Choroid plexus epithelial cell (primary cell): ENCODE data around the gene NCOA3.

Source experiments
- DNase-seq: peaks from one replicate; pipeline ENCODE4 v3.0.0-alpha.2; 2010; ENCODE audit warnings: low read depth
- H3K4me3 ChIP-seq: 2 replicates; pipeline ENCODE4 v1.5.1; 2011; ENCODE audit warnings: low read depth, mild to moderate bottlenecking, control low read depth, low read length, moderate library complexity
- TF ChIP-seq, protein P1 (sequence below): conservative IDR thresholded peaks from 2 replicates; pipeline ENCODE4 v1.5.1; 2011; ENCODE audit warnings: low read depth, mild to moderate bottlenecking, control low read depth, inconsistent platforms, low read length, moderate library complexity

The NCOA3 gene

DNA sequence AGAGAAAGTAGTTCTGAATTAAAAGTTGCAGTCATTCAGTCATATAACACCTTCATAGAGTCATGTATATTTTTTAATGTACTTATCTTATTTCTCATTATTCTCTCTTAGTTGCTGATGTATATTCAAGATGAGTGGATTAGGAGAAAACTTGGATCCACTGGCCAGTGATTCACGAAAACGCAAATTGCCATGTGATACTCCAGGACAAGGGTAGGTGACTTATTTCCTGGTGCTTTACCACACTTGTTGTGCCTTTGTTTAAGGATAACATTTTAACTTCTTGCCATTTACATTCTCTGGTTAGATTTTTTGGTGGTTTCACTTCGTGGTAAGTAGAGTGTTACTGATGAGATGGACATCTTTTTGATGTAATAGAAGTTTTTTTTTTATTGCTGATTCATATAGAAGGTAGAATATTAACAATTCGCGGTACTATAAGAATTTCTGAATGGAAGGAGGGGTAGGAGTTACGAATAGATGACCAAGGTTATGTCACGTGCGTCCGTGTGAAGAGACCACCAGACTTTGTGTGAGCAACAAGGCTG lies 120.5 kb downstream of the NCOA3 start:
- no peak overlapping the region for H3K4me3 ChIP-seq
- no peak for DNase-seq
- TF ChIP-seq, protein P1, sequence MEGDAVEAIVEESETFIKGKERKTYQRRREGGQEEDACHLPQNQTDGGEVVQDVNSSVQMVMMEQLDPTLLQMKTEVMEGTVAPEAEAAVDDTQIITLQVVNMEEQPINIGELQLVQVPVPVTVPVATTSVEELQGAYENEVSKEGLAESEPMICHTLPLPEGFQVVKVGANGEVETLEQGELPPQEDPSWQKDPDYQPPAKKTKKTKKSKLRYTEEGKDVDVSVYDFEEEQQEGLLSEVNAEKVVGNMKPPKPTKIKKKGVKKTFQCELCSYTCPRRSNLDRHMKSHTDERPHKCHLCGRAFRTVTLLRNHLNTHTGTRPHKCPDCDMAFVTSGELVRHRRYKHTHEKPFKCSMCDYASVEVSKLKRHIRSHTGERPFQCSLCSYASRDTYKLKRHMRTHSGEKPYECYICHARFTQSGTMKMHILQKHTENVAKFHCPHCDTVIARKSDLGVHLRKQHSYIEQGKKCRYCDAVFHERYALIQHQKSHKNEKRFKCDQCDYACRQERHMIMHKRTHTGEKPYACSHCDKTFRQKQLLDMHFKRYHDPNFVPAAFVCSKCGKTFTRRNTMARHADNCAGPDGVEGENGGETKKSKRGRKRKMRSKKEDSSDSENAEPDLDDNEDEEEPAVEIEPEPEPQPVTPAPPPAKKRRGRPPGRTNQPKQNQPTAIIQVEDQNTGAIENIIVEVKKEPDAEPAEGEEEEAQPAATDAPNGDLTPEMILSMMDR: no peak

GRCh38 chr20:47623206-47623605 lies 121.5 kb downstream of the NCOA3 start:
- no peak overlapping the region for H3K4me3 ChIP-seq
- no peak for DNase-seq
- TF ChIP-seq, protein P1: peak; percentile 33

- no peak for DNase-seq
- TF ChIP-seq, protein P1: no peak
- no peak overlapping the region for H3K4me3 ChIP-seq
These were observed 125.9 kb downstream of the NCOA3 start for GRCh38 chr20:47627540-47627939.

DNA sequence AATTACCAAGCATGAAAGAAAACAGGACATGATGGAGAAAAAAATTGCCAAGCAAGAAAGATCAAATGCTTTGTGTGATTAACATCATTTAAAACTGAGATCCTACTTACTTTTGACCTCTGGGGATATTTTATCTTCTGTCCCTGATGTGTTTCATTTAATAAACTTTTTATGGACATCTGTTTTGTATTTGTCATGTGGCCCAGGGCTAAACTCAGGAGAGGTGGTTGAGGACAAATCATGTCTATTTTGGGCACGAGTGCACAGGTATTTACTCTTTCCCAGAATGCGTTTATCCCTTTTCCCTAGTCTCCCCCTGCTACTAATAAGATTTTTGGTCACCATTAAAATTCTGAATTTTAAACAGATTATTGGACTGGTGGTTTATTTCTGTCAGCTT lies 128.2 kb downstream of the NCOA3 start:
- H3K4me3 ChIP-seq: no peak overlapping the region
- DNase-seq: no peak
- TF ChIP-seq, protein P1: no peak

GRCh38 chr20:47631078-47631477 lies 129.4 kb downstream of the NCOA3 start:
- TF ChIP-seq, protein P1: no peak
- DNase-seq: no peak
- no peak overlapping the region for H3K4me3 ChIP-seq

GRCh38 chr20:47635256-47635655 lies 133.6 kb downstream of the NCOA3 start:
- TF ChIP-seq, protein P1: no peak
- H3K4me3 ChIP-seq: no peak overlapping the region
- no peak for DNase-seq

GRCh38 chr20:47638851-47639250 lies 137.2 kb downstream of the NCOA3 start:
- no peak overlapping the region for H3K4me3 ChIP-seq
- DNase-seq: peak; percentile 17
- TF ChIP-seq, protein P1: no peak
